Measurements from ENCODE around the gene C1orf105. TPM values are rescaled to one million over a fixed set of nuclear protein-coding genes. Genes with fewer than 3 reads are reported as not detected.

Gene C1orf105
- total and polyA plus RNA-seq, 10 donors = not detected

GRCh38 chr1:172468296-172468695 is 47.8 kb downstream of the C1orf105 start:
- peaks cover 0 to 9% (median 0%) of the 10 kb centered on the region in 6 donors for H3K4me1 ChIP-seq
- no peak for DNase-seq
- H3K27me3 ChIP-seq (replicated peaks in 1 of 7) = no peaks in the 10 kb centered on the region
- TF ChIP-seq POLR2AphosphoS5 (IDR thresholded peaks at IDR 0.05) (no peak), CTCF (IDR thresholded peaks at IDR 0.05 in 8 of 11, conservative IDR thresholded peaks at IDR 0.05 in 3 of 11) (no peak), POLR2A (IDR thresholded peaks at IDR 0.05) (no peak)
- H3K36me3 ChIP-seq = no peaks in the 10 kb centered on the region
- intact Hi-C loops (cut with DNase I; ENCODE audit: low total_unique reads) = no loop called here
- 84 to 93% (median 91%) methylated on average over 5 of the region's 5 CpGs for WGBS, 5 donors
- H3K27ac ChIP-seq = no peak overlapping the region
- H3K9me3 ChIP-seq = no peaks in the 10 kb centered on the region
- no peak overlapping the region for H3K4me3 ChIP-seq

- WGBS, 5 donors = 30 to 68% (median 58%) methylated on average over 3 of the region's 3 CpGs
- Histone ChIP-seq H3K4me1 (peaks cover 0 to 19% (median 0%) of the 10 kb centered on the region in 6 donors), H3K36me3 (no peaks in the 10 kb centered on the region), H3K27me3 (replicated peaks in 1 of 7) (no peaks in the 10 kb centered on the region), H3K9me3 (no peaks in the 10 kb centered on the region), H3K27ac (no peak overlapping the region), H3K4me3 (no peak overlapping the region)
- TF ChIP-seq POLR2A (IDR thresholded peaks at IDR 0.05) (no peak), POLR2AphosphoS5 (IDR thresholded peaks at IDR 0.05) (no peak), CTCF (IDR thresholded peaks at IDR 0.05 in 8 of 11, conservative IDR thresholded peaks at IDR 0.05 in 3 of 11) (no peak)
- DNase-seq = no peak
- intact Hi-C loops (cut with DNase I; ENCODE audit: low total_unique reads) = no loop called here
Observed at GRCh38 chr1:172469717-172470116, 49.2 kb downstream of the C1orf105 start.

GRCh38 chr1:172470149-172470548 is 49.7 kb downstream of the C1orf105 start:
- Histone ChIP-seq H3K9me3 (no peaks in the 10 kb centered on the region), H3K27me3 (replicated peaks in 1 of 7) (no peaks in the 10 kb centered on the region)
- 75 to 89% (median 85%) methylated on average over 2 of the region's 2 CpGs for WGBS, 5 donors

GRCh38 chr1:172471666-172472065 is 51.2 kb downstream of the C1orf105 start:
- Histone ChIP-seq H3K36me3 (no peaks in the 10 kb centered on the region), H3K4me3 (no peak overlapping the region), H3K4me1 (peaks cover 0 to 19% (median 0%) of the 10 kb centered on the region in 6 donors), H3K27me3 (replicated peaks in 1 of 7) (no peaks in the 10 kb centered on the region), H3K9me3 (no peaks in the 10 kb centered on the region), H3K27ac (no peak overlapping the region)
- no peak for TF ChIP-seq POLR2A (IDR thresholded peaks at IDR 0.05)
- TF ChIP-seq CTCF (IDR thresholded peaks at IDR 0.05 in 8 of 11, conservative IDR thresholded peaks at IDR 0.05 in 3 of 11) = no peak
- intact Hi-C loops (cut with DNase I; ENCODE audit: low total_unique reads) = no loop called here
- 82 to 94% (median 89%) methylated on average over 1 of the region's 1 CpG for WGBS, 5 donors
- no peak for DNase-seq

More at GRCh38 chr1:172470149-172470548, 49.7 kb downstream of the C1orf105 start:
- Histone ChIP-seq H3K36me3 (no peaks in the 10 kb centered on the region), H3K4me3 (no peak overlapping the region), H3K27ac (no peak overlapping the region), H3K4me1 (peaks cover 0 to 19% (median 0%) of the 10 kb centered on the region in 6 donors)
- intact Hi-C loops (cut with DNase I; ENCODE audit: low total_unique reads) = no loop called here
- no peak for DNase-seq
- TF ChIP-seq POLR2A (IDR thresholded peaks at IDR 0.05) (no peak), CTCF (IDR thresholded peaks at IDR 0.05 in 8 of 11, conservative IDR thresholded peaks at IDR 0.05 in 3 of 11) (no peak), POLR2AphosphoS5 (IDR thresholded peaks at IDR 0.05) (no peak)

All from spleen (tissue), 11 donors.